GM21515 (cell line): Measurements from ENCODE around the gene ABR.

ENCODE experiments used
- ATAC-seq: cut with Tn5 transposase; IDR thresholded peaks from one replicate; pipeline ENCODE4 v1.9.1; 2021; ENCODE audit not compliant: unreplicated experiment

Gene ABR

DNA sequence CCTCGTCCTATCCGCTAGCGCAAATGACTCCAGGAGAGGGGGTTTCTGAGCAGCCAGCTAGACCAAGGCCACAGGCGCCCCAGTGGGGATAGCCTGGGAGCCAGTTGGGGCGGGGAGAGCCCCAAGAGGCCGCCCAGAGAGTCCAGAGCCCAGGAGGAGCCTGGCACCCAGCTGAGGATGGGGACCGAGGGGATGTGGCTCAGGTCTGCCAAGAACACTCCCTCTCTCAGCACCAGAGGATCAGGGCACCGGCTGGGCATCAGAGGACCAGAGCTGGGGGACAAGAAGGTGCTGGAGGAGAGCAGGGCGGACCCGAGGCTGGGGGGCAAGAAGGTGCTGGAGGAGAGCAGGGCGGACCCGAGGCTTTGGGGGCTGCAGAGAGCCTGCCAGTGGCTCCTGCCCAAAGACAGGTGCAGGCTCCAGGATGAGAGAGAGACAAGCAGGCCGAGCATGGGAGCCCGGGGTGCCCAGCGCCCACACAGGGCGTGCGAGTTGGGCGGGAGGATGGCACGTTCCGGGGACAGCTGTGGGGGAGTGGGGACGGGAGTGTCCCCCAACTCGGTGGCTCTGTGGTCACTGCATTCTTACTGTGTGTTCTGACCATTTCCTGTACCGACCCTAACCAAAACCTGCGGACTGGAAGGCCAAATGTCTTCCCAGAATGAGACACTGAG, 143.5 kb downstream of the ABR start:
- no peak for ATAC-seq

DNA sequence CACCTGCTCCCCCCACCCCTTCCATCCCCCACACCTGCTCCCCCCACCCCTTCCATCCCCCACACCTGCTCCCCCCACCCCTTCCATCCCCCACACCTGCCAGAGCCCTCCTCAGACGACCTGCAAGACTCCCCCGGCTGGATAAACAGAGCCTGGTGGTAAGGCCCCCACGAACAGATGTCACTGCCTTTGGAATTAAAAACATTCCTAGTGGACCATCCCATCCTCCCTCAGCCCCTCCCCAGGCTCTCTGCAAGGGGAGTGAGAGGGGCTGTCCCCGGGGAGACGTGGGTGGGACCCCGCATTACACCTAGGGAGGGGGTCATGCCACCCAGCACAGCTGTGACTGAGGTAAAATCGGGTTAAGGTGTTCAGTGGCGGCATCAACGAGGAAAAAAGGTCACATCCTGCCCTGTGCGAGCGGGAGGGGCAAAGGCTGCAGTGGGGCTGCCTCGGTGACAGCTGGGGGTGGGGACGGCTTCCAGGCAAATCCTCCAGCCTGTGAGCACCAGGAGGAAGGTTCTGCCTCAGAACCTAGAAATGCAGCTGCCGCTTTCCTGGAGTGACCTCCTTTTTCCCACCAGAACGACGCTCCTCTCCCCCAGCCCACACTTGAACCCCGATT, 144.1 kb downstream of the ABR start:
- ATAC-seq = no peak

GRCh38 chr17:1034652-1035210, 145.1 kb downstream of the ABR start:
- no peak for ATAC-seq

DNA sequence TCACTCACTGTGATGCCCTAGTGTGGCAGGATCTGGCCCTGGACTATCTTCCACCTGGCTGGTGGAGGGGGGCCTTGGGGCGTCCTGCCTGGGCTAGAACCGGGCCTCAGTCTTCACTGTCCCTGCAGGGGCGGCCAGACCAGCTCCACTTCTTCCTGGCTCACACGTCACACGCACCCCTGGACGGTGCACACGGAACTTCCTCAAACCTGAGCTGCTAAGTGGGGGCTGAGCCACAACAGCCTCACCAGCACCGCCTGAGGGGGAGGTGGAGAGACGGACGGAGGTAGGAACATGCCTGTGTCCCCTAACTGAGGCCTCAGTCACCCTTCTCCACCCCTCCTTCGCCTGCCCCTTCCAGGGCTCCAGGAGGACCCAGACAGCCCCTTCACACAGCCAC, 146.3 kb downstream of the ABR start:
- no peak for ATAC-seq

DNA sequence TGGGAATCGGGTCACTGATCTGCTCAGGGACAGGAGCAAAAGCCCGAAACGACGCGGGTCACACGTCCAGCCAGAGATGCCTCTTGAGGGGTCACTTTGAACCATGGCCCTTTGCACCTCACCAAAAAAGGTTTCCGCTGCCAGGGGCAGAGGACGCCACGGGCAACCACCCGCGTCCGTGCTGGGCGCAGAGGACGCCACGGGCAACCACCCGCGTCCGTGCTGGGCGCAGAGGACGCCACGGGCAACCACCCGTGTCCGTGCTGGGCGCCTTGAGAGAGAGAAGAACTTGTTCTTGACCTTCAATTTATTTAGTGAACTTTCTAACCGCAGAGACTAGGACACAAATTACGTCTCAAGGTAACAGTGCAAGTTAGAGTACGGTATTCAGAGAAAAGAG, 147.4 kb downstream of the ABR start:
- ATAC-seq = no peak

DNA sequence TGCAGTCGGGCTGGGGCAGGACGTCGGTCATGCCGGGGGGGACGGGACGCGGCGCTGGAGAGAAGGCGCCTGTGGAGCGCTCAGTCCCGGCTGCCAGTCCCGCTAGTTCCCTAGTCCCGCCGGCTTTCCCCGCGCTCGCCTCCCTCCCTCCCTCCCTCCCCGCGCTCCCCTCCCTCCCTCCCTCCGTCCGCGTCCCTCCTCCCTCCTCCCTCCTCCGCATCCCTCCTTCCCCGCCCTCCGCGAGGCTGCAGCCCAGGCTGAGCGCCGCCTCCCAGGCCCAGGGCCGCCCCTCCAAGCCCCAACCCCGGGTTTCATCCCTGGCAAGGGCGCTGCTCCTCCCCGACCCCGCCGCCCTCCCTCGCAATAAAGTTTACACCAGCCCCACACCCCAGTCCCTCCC, 148.1 kb downstream of the ABR start:
- no peak for ATAC-seq

GRCh38 chr17:1030684-1031532, 148.9 kb downstream of the ABR start:
- no peak for ATAC-seq

DNA sequence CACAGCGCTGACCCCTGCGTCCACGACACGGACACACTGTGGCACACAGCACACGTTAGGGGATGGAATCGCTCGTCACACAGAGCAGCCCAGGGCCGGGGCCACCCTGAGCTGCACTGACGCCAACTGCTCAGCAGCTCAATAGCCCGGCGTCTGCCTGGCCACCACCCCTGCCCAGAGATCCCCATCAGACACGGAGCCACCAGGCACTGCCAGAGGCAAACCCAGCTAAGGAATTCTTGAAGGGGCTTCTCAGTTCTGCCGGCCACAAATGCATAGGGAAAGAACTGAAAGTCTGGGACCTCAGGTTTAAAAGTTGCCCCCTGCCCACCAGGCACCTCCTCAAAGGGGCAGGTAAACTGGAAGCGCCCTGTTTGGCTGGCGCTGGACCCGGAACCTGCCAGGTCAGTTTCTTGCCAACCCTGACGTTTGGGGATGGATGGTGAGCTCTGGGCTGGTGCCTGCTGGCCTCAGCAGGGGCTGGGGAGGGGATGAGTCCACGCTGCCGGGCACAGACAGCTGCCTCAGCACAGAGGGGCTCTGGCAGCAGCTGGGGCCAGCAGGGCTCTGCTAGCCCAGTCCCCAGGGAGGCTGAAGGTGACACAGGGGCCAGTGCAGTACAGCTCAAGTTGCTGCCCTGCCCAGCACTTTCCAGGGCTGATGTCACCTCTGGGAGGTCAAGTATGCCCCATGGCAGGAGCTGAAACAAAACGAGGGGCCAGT, 149.7 kb downstream of the ABR start:
- ATAC-seq = no peak

DNA sequence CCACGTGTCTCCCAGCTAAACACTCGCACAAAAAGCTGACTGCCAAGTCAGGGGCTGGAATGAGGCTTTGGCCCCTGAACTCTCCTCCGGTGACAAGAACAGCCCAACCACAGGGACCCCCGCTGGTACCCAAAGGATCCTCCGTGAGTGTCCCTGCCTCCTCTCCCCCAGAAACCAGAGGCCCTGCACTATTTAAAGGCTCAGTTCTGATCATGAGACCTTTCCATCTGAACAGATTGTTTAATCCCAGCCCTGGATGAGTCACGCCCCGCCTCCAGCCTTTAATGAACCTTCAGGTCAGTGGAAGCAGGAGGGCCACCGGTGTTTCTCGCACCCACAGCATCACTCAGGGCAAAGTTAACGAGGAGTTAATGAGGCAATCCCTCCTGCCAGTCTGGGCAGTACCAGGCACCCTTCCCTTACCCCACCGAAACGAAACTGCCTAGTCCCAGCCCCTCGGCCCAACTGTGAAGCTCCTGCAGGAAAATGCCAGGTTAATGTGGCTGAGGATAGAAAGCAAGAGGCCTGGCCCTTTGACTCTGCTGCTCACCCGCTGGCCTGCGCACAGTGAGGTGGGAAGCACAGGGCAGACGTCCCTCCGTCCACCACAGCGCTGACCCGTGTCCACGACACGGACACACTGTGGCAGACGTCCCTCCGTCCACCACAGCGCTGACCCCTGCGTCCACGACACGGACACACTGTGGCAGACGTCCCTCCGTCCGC, 150.4 kb downstream of the ABR start:
- ATAC-seq = no peak

DNA sequence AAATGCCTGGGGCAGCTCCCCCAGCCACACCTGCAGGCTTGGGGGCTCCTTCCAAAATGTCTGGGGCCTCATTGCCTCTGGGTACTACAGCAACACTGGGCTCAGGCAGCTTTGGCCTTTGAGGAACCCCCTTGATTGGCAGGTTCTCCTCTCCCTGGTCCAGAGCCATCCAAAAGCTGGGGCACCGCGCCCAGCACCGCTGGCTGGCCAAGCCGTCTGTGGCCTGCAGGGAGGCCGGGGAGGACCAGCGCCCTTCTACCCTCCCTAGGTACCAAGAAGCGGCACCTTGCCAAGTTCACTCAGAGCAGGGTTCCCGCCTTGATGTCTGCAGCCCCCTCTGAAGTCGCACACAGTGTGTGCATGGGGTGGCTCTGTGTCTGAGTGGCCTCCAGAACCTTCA, 152.7 kb downstream of the ABR start:
- ATAC-seq = no peak

DNA sequence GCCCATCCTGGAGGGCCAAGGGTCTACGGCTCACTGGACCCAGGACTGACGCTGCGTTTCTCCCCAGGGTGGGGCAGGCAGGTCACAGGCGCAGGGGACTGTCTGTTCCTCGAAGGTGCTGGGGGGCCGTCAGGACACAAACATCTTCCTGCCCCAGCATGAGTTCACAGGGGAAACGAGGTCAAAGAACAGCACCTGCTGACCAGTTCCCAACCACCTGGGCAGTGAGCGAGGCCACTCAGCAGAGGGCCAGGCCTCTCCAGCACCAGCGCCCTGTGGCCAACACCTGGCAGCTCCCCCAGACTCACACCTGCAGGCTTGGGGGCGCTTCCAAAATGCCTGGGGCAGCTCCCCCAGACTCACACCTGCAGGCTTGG, 153.2 kb downstream of the ABR start:
- ATAC-seq = no peak

GRCh38 chr17:1025733-1026598, 153.8 kb downstream of the ABR start:
- no peak for ATAC-seq

DNA sequence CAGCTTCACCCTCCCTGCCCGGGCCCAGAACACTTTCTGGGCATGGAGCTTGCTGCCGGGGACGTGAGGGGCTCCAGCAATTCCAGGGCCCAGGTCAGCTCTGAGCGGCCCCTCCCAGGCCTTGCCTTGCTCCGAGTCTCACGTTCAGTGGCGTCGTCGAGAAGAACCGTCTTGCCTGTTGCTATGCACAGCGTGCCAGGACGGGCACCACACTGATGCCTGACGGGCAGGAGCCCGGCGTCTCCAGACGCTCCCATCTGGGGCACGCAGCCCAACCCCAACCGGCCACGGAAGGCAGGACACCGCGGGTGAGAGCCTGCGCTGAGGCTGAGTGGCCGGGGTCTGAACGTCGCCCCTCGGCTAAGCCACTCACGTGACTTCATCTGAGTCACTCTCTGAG, 155.7 kb downstream of the ABR start:
- no peak for ATAC-seq

DNA sequence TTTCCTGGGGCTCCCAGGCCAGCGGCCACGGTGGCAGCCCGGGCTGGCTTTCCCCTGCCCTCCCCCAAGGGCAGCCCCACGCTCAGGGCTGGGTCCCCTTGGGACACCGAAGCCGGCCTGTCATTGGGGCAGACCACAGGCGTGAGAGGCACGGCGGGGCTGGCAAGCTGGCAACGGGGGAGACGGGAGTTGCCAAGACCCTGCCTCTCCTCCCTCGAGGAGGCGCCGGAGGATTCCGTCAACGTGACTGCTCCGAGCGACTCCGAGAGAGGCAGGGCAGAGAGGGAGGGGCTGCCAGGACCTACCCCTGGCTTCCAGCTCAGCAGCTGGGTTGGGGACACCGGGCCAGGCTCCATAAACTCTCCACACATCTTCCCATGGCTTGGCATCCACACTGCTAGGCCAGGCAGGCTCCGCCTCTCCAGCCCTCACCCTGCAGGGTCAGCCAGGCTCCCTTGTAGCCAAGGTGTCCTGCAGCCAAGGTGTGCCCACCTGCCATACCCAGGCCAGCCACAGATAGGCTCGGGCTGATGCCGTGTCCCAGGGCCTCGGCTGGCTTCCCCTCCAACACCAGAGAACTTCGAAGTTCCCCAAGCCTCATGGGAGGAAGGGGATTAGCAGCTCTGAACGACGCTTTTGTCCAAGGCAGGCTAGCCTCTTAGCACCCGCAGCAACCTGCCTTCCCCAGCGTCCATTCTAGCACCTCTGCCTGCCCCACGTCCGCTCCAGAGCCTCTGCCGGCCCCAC, 157.3 kb downstream of the ABR start:
- no peak for ATAC-seq

- no peak for ATAC-seq
Observed at GRCh38 chr17:1021147-1021546, 158.6 kb downstream of the ABR start.

DNA sequence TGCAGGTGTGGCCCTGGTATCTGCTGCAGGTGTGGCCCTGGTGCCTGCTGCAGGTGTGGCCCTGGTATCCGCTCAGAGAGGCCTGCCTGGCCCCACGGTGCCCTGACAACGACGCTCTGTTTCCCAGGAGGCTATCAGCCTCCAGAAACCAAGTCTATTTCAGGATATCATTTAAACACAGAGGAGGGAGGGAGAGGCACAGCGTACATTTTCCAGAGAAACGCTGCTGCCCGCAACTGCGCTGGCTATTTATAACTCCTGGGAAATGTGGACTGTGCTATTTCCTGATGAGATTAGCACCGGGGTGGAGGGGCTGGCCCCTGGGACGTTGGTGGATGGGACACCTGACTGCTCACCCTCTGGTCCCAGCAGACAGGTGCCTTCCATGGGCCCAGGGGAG, 160.3 kb downstream of the ABR start:
- no peak for ATAC-seq

GRCh38 chr17:1018547-1018946, 161.2 kb downstream of the ABR start:
- no peak for ATAC-seq

GRCh38 chr17:1013729-1014090, 166.1 kb downstream of the ABR start:
- ATAC-seq = no peak
